ENCODE data around the gene RGS6.
"Not testable (repeated sequence)": the region's sequence is repeated elsewhere in the genome, so short reads cannot be mapped to it uniquely, and the experiment has no call there.

Gene RGS6

GRCh38 chr14:72451054-72451972 lies 519.1 kb downstream of the RGS6 start:
- DNase-seq (ENCODE audit: low spot score), result no peak

- no peak for DNase-seq (ENCODE audit: low spot score)
Observed at GRCh38 chr14:72452774-72453173, 520.5 kb downstream of the RGS6 start.

- no peak for DNase-seq (ENCODE audit: low spot score)
Observed at GRCh38 chr14:72454388-72455160, 522.3 kb downstream of the RGS6 start.

- no peak for DNase-seq (ENCODE audit: low spot score)
Observed at GRCh38 chr14:72457641-72458040, 525.4 kb downstream of the RGS6 start.

- no peak for DNase-seq (ENCODE audit: low spot score)
Observed at GRCh38 chr14:72462056-72462455, 529.8 kb downstream of the RGS6 start.

GRCh38 chr14:72463291-72463866 lies 531.1 kb downstream of the RGS6 start:
- DNase-seq (ENCODE audit: low spot score), result no peak

GRCh38 chr14:72464226-72464625 lies 532.0 kb downstream of the RGS6 start:
- DNase-seq (ENCODE audit: low spot score), result no peak

GRCh38 chr14:72466325-72466724 lies 534.1 kb downstream of the RGS6 start:
- DNase-seq (ENCODE audit: low spot score), result no peak

GRCh38 chr14:72471346-72471745 lies 539.1 kb downstream of the RGS6 start:
- no peak for DNase-seq (ENCODE audit: low spot score)

- no peak for DNase-seq (ENCODE audit: low spot score)
Observed at GRCh38 chr14:72472845-72473244, 540.6 kb downstream of the RGS6 start.

GRCh38 chr14:72476657-72477499 lies 544.6 kb downstream of the RGS6 start:
- no peak for DNase-seq (ENCODE audit: low spot score)

- not testable (repeated sequence) for DNase-seq (ENCODE audit: low spot score)
Observed at GRCh38 chr14:72477578-72477977, 545.3 kb downstream of the RGS6 start.

- DNase-seq (ENCODE audit: low spot score), result no peak
Observed at GRCh38 chr14:72478471-72478893, 546.3 kb downstream of the RGS6 start.

GRCh38 chr14:72479461-72479931 lies 547.3 kb downstream of the RGS6 start:
- DNase-seq (ENCODE audit: low spot score), result peak; percentile 50

- peak; percentile 82 for DNase-seq (ENCODE audit: low spot score)
Observed at GRCh38 chr14:72480464-72481243, 548.4 kb downstream of the RGS6 start.

GRCh38 chr14:72483311-72483710 lies 551.1 kb downstream of the RGS6 start:
- no peak for DNase-seq (ENCODE audit: low spot score)

GRCh38 chr14:72485695-72486094 lies 553.5 kb downstream of the RGS6 start:
- DNase-seq (ENCODE audit: low spot score), result no peak

GRCh38 chr14:72488514-72488913 lies 556.3 kb downstream of the RGS6 start:
- no peak for DNase-seq (ENCODE audit: low spot score)

GRCh38 chr14:72492196-72492595 lies 560.0 kb downstream of the RGS6 start:
- DNase-seq (ENCODE audit: low spot score), result no peak

- DNase-seq (ENCODE audit: low spot score), result no peak
Observed at GRCh38 chr14:72495668-72496067, 563.4 kb downstream of the RGS6 start.

GRCh38 chr14:72498646-72499045 lies 566.4 kb downstream of the RGS6 start:
- DNase-seq (ENCODE audit: low spot score), result no peak
